ENCODE data around the gene NMT2. TPM values are rescaled to one million over a fixed set of nuclear protein-coding genes. Genes with fewer than 3 reads are reported as not detected.

Gene NMT2
- total and polyA plus RNA-seq, 2 of the 4 experiments (the other 2 are of a cell fraction) = 18.7 to 41.0 TPM

GRCh38 chr10:15182540-15183207 lies 14.2 kb upstream of the NMT2 start:
- Histone ChIP-seq H3K56ac (ENCODE audit: extremely low read depth, insufficient read depth, low read length) (no peak overlapping the region), H4K20me1 (ENCODE audit: insufficient read depth, low read length) (no peaks in the 10 kb centered on the region), H4K5ac (ENCODE audit: low read depth, low read length) (no peak overlapping the region), H3K18ac (ENCODE audit: low read depth, low read length) (no peak overlapping the region), H3K4ac (ENCODE audit: low read depth, low read length) (peak overlapping the region; percentile 44; the same call in 1 of the 2 replicates), H3K79me1 (ENCODE audit: low read depth in 1 of 2, low read length in 2 of 2) (no peaks in the 10 kb centered on the region), H3K27me3 (ENCODE audit: control insufficient read depth, insufficient read depth, low read length) (peaks cover 3% of the 10 kb centered on the region; the same call in 1 of the 2 replicates), H3K9ac (ENCODE audit: low read depth, low read length) (no peak overlapping the region), H3K23ac (ENCODE audit: low read depth, low read length) (peak overlapping the region; percentile 9; the same call in 1 of the 2 replicates), H2BK20ac (ENCODE audit: low read depth, low read length) (peak overlapping the region; percentile 66; the same call in 1 of the 2 replicates), H2AK5ac (ENCODE audit: low read depth, low read length) (no peak overlapping the region), H3K4me1 (ENCODE audit: control insufficient read depth, insufficient read depth, low read length) (peaks cover 2% of the 10 kb centered on the region; the same call in 1 of the 2 replicates), H2BK15ac (ENCODE audit: low read depth, low read length) (0 out of 3 replicates have a peak overlapping the region, but pooled peaks have one; percentile 2), H3K36me3 (ENCODE audit: control insufficient read depth, insufficient read depth, low read length) (no peaks in the 10 kb centered on the region), H3K9me1 (ENCODE audit: insufficient read depth, low read length) (no peaks in the 10 kb centered on the region), H2AK9ac (replicated peaks; ENCODE audit: low read depth, low read length, poor library complexity) (no peak overlapping the region), H3K4me2 (ENCODE audit: low read depth, low read length) (no peak overlapping the region), H4K8ac (ENCODE audit: low read depth in 2 of 2, low read length in 2 of 2) (peak overlapping the region in 1 of 2 experiments; percentile 34; a peak in 1 of 4 replicates), H2AFZ (replicated peaks; ENCODE audit: low read length, poor library complexity) (no peak overlapping the region), H3K4me3 (ENCODE audit: insufficient read depth, low read depth, low read length) (no peak overlapping the region), H3K9me3 (ENCODE audit: control insufficient read depth, insufficient read depth, low read length) (no peaks in the 10 kb centered on the region), H2BK5ac (ENCODE audit: low read depth, low read length, poor library complexity, severe bottlenecking) (no peak overlapping the region), H2BK120ac (ENCODE audit: low read depth, low read length) (peak overlapping the region; percentile 67), H3K27ac (ENCODE audit: insufficient read depth, low read length) (no peak overlapping the region), H3K14ac (replicated peaks; ENCODE audit: low read depth, low read length) (no peak overlapping the region), H4K91ac (ENCODE audit: insufficient read depth, low read depth, low read length) (no peak overlapping the region)
- CTCF ChIA-PET = interaction anchor here (0.6 kb wide), 1 partner anchor 729 kb away, joined by 3 read pairs; no protein-coding TSS in a partner anchor
- dilution Hi-C loops (cut with HindIII; ENCODE audit: low sequenced_read_pairs, unreplicated experiment) (no loop called here), intact Hi-C loops (cut with micrococcal nuclease) (no loop called here), in situ Hi-C loops (cut with MboI; ENCODE audit: low sequenced_read_pairs) (no loop called here)
- ATAC-seq (ENCODE audit: low read depth) = peak; percentile 57
- POLR2A ChIA-PET (ENCODE audit: unreplicated experiment) = no interaction called here
- BruUV-seq (replicated peaks) = no TSS peak
- 86% methylated on average over 6 of the region's 8 CpGs; no CpG with 5 or more reads in 1 of the 2 experiments for WGBS, 2 experiments (ENCODE audit: extremely low coverage in 2 of 2, insufficient read length in 1 of 2)
- TF ChIP-seq MXI1 (IDR thresholded peaks at IDR 0.05; ENCODE audit: borderline replicate concordance, low read depth, low read length) (no peak), BHLHE40 (IDR thresholded peaks at IDR 0.05; ENCODE audit: low read depth, low read length) (no peak), CEBPB (IDR thresholded peaks at IDR 0.05; ENCODE audit: low read depth, low read length) (peak; percentile 88), RFX5 (IDR thresholded peaks at IDR 0.05; ENCODE audit: low read depth, low read length) (no peak)
- TF ChIP-seq, protein P1, sequence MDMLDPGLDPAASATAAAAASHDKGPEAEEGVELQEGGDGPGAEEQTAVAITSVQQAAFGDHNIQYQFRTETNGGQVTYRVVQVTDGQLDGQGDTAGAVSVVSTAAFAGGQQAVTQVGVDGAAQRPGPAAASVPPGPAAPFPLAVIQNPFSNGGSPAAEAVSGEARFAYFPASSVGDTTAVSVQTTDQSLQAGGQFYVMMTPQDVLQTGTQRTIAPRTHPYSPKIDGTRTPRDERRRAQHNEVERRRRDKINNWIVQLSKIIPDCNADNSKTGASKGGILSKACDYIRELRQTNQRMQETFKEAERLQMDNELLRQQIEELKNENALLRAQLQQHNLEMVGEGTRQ (IDR thresholded peaks at IDR 0.05; ENCODE audit: low read depth, low read length) = no peak
- peak; percentile 58 for DNase-seq
